ENCODE measurements around the gene UNC80.
A peak's percentile ranks its signal among the peaks of the same experiment; 100 is the strongest.

UNC80 gene

GRCh38 chr2:209918251-209918650, 146.6 kb downstream of the UNC80 start:
- no peak for DNase-seq

DNA sequence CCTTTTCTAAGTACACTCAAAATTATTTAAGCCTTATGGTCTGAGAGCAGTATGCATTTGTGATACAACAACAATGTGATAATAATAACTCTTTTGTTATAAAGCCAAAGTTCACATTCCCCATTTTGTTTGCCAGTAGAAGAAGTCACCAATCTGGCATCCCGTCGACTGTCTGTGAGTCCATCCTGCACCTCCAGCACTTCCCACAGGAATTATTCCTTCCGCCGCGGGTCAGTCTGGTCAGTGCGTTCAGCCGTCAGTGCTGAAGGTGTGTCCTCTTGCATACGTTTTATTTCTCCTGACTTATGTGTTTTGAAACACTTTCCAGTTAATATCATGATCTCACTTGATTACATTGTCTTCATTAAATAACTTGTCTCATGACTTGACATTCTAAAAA, 150.5 kb downstream of the UNC80 start:
- DNase-seq, result no peak

DNA sequence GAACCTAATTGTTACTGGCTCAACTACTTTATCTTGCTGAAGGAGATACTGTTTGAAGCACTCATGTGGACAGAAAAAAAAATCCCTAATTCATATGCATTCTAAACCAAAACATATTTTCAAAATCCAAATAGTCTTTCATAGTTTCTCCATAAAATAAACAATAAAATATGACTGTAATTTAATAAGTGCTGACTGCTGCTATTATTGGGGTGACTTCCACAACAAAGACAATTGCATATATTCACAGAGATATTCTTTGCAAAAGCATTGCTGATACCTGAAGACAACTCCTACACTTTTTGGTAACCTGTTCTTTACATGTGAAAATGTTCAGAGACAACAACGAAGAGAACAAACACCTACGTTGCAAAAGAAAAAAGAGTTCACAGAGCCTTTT, 157.7 kb downstream of the UNC80 start:
- no peak for DNase-seq

DNA sequence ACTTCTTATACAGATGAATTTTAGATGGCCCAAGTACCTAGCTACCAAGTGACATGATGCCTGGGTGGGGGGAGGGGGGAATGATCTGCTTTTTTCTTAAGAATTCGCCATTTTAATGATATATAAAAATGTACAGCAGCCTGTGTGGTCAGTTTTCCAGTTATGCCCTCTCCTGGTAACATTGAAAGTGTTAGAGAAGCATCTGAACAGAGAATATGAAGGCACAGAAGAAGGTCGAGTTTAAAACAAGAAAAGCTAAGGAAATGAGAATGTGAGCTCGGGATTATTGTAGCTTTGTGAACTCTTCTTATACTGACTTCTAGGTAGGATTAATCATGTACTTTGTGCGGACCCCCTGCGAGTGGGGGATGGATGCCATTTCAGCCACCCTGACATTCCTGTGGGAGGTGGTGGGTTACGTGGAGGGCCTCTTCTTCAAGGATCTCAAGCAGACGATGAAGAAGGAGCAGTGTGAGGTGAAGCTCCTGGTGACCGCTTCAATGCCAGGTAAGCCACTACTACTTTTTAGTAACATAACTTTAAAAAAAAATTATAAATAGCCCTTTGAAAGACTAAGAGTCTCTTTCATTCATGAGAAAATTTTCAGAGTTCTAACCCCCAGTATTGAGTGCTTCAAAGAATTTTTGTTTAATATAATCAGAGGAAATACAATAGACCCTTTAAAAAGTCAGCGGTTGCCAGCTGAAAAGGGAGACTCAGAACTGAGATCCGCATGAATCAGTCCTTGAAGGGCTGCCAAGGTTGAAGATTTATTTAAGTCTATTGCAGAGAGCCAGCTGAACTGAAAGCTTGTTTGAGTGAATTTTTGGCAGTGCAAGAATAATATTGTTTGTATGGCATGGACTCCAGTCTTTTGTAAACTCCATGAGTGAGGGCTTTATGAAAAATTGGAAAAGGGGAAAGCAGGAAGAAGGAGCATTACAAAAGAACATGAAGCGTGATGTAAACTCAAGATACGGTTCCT, 162.2 kb downstream of the UNC80 start:
- no peak for DNase-seq

DNA sequence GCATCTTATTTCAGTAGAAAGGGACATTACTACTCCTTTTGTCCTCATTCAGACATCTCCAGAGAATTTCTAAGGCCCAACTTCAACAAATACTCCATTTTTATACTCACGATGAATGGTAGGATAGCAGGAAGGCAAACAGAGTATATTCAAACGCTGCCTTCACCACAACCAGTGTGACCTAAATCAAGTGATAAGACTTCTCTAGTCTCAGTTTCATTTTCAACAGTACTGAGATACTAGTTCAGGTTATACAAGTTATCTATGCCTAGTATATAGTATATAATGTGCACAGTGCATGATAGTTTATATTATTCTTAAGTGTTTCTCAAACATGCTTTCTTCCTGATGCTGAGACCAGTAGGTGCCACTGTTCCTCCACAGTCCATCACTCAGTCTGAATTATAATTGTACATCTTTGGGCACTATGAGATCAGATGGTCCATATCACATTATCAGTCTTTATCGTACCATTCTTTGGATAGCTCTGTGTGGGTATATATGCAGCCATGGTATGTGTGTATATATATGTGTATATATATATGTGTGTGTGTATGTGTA, 164.6 kb downstream of the UNC80 start:
- no peak for DNase-seq

GRCh38 chr2:209937893-209938292, 166.3 kb downstream of the UNC80 start:
- DNase-seq, result no peak

DNA sequence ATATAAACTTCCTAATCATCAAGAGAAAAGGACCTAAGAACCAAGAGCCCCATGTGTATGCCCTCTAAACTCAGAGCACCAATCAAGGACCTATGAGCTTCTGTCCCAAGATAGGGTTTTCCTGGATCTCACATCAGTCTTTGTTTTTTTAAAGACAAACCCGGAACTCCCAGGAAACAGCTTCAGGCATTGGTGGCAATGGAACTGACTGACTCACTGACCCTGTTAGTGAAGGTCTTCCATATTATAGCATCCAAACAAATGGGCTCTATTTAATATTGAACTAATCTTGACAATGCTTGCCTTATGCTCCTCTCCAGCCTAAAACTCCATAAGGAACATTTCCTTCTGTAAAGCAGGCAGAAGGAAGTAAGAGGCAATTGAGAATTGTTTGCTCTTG, 167.3 kb downstream of the UNC80 start:
- no peak for DNase-seq

DNA sequence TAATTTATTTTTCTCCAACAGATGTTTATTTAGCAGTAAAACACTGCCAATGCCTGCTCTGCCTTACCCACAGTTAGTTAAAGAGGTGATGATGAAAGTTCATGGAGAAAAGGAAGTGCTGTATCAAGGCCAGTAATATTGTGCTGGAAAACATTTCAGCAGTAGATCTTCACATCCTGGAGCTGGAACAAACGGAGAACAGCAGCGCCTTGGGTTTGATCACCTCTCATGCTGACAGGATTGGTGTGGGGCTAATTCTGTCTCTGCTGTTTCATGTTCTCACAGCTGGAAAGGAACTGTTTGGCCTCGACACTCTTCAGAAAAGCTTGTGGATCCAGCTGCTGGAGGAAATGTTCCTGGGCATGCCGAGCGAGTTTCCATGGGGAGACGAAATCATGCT, 169.3 kb downstream of the UNC80 start:
- no peak for DNase-seq

DNA sequence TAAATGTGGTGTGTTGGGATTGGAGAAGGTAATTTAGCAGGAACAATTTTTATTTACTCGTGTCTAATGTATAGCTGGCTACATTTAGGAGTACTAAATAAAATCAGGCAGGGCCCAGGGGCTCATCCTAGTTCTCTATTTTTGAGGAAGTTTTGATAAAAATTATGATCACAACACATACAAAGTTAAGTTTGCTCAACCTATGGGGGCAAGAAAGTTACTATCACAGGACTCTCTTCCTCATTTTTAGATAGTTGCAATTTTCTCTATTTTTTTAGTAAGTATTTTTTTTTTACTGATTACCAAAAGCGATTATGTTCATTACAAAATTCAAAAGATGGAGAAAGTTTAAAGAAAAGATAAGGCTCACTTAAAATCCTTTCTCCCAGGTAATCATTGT, 170.8 kb downstream of the UNC80 start:
- no peak for DNase-seq

DNA sequence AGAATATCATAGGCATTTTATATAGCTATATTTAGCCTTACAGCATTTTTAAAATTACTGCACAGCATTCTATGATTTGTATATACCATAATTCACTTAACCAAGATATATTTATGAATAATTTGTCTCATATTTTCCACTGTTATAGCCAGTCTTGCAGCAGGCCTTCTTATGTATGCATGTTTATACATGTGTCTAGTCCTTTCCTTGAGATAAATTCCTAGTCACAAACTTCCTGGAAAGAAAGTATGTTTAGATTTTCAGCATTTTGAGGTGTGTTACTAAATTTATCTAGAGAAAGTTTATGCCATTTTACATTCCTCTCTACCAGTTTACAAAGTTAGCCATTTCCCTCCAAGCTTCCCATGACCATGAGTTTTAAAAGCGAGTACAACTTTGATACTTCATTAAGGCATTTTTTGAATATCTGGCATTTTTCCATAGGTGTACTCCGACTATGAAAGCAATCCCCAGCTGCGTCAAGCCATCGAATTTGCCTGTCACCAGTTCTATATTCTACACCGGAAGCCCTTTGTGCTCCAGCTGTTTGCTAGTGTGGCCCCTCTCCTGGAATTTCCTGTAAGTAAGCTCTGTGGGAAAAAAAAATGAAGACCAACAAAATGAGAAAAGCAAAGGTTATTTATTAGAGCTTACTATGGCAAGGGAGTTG, 171.4 kb downstream of the UNC80 start:
- DNase-seq, result no peak

DNA sequence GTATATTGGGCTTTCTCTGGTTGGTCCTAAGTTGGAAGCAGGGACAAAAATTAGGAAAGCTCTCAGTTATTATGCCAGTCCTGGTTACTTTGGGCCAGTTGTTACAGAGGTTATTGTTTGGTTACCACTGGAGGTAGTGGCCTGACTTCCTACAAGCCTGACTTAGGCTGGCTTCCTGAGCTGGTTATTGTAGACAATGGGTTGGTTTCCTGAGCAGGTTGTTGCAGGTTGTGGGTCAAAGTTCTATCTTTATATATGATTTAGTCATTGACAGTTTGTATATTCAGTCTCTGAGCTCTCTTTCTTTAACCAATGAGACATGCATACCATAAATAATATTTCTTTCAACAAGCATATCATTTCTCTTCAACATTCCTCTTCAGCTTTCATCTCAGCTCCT, 172.1 kb downstream of the UNC80 start:
- no peak for DNase-seq

- no peak for DNase-seq
Observed at GRCh38 chr2:209946539-209946938, 174.9 kb downstream of the UNC80 start.

GRCh38 chr2:209956271-209956670, 184.6 kb downstream of the UNC80 start:
- no peak for DNase-seq

DNA sequence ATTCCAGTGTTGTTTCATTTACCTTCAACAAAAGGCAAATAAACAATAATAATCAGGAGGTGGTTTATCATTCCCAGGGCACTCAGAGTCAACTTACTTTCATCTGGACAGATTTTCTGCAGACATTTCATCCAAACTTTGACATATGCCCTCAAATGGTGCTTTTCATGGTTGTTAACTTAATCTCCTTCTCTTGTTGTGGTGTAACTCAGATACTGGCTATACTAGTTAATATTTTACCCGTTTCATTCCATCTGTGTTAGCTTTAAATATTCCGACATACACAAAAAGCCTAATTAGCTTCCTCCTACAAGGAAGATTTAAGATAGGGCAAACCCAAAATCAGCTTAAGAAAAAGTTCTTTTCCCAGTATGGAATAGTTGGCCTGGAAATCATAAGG, 186.4 kb downstream of the UNC80 start:
- no peak for DNase-seq

- DNase-seq, result no peak
Observed at GRCh38 chr2:209960045-209960444, 188.4 kb downstream of the UNC80 start.

- DNase-seq, result peak; percentile 15
Observed at GRCh38 chr2:209960676-209961630, 189.3 kb downstream of the UNC80 start.

DNA sequence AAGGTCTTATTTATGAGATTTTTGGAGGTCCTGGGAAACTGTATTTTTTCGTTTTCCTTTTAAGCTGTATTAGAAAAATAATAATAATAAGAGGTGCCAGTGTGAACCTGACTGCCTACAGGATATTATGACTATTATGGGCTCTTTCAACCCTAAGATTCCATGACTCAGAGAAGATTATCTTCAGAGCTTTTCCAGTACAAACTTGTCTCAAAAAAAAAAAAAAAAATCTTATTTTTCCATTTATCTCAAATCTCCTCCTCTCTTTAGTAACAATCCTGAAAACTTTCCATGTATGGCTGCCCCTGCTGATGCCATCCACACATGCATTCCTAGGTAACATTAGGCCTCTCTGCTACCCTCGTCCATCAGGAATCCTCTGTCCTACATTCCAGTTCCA, 194.1 kb downstream of the UNC80 start:
- DNase-seq, result no peak

DNA sequence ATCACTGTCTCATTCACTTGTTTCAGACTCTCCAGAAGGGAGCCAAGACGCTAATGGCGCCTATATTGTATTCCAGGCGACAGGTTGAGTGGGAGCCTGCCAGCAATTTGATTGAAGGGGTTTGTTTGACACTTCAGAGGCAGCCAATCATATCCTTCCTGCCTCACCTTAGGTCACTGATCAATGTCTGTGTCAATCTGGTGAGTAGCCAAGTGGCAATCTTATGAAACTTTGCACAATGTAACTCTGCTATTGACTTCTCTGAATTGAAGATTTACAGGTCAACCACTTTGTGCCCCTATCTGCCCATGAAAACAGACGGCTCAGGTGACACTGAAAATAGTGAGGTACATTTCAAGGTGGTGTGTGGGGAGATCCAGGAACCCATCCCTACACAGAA, 198.1 kb downstream of the UNC80 start:
- DNase-seq, result no peak

GRCh38 chr2:209970271-209970670, 198.6 kb downstream of the UNC80 start:
- DNase-seq, result no peak

DNA sequence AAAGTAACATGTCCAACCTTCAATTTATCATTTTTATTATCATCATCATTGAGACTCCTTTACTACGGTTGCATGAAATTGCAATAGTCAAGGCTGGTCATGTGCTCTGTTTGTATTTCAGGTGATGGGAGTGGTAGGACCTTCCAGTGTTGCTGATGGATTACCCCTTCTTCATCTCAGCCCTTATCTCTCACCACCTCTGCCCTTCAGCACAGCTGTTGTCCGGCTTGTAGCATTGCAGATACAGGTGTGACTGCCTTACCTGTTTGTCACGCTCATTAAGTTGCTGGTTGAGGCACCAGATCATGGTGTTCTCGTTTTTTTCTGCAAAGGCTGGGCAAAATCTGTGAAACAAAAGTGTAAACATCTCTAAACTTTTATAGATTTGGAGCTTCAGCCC, 199.1 kb downstream of the UNC80 start:
- no peak for DNase-seq

GRCh38 chr2:209973328-209973727, 201.7 kb downstream of the UNC80 start:
- no peak for DNase-seq

DNA sequence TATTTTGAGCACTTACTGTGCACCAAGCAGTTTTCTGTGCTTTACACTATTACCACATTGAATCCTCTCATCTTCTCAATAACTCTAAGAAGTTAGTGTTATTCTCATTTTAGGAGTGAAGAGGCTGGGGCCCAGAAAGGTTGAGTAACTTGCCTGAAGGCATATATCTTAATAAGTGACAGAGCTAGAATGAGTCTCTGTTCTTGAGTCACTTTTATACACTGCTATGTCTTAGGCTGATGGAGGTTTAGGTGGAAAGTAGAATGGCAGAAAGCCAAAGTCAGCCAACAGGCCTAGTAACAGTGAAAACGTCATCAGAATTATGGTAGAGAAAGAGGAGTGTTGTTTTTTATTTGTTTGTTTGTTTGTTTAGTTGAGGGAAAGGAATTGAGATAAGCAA, 202.9 kb downstream of the UNC80 start:
- DNase-seq, result no peak

Data from activated T-cell treated with anti-CD3 and anti-CD28 coated beads for 4 hours (primary cell).